HG03097 (cell line): Measurements from ENCODE around the gene REST.

Source experiments
- ATAC-seq: cut with Tn5 transposase; IDR thresholded peaks from one replicate; pipeline ENCODE4 v1.9.1; 2021; ENCODE audit not compliant: unreplicated experiment, low FRiP score

Gene REST

GRCh38 chr4:56973336-56973735 lies 65.6 kb downstream of the REST start:
- no peak for ATAC-seq

GRCh38 chr4:56976283-56976836 lies 68.7 kb downstream of the REST start:
- ATAC-seq, result no peak

GRCh38 chr4:56976837-56977320 lies 69.2 kb downstream of the REST start:
- ATAC-seq, result peak; percentile 25

GRCh38 chr4:56977321-56978012 lies 69.8 kb downstream of the REST start, which contains the start of gene NOA1:
Gene NOA1, minus strand, starts transcription at chr4:56977606. Its CDS starts 21 bp downstream, at chr4:56977585.
- peak; percentile 84 for ATAC-seq

DNA sequence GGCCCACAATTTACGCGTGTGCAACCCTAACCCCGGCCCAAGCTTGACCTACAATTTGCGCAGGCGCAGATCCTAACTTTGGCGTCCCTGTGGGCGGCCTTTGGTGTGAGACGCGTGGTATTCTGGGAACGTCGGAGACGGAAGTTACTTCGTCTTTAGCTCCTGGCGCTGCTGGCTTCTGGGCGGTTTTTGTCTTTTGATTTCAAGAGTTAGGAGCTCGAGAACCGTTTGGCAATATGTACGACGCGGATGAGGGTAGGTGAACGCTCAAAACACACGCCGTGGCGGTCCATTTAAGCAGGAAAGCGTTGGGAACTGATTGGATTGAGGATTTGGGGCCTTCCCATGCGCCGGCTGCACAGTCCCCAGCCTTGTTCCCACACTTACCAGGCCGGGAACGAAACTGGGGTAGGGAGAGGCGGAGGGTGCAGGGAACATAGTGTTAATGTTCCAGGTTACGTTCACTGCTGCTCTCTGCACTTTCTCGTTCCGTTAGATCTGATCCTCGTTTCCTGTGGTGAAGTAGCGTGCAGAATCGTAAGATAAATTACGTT lies 71.1 kb downstream of the REST start, which contains the start of gene POLR2B:
Gene POLR2B (plus strand): TSS at position 147 of the 554 bp plus-strand sequence. CDS start 90 bp downstream, at position 237.
- peak; percentile 46 for ATAC-seq

GRCh38 chr4:56979421-56980072 lies 71.8 kb downstream of the REST start:
- no peak for ATAC-seq

DNA sequence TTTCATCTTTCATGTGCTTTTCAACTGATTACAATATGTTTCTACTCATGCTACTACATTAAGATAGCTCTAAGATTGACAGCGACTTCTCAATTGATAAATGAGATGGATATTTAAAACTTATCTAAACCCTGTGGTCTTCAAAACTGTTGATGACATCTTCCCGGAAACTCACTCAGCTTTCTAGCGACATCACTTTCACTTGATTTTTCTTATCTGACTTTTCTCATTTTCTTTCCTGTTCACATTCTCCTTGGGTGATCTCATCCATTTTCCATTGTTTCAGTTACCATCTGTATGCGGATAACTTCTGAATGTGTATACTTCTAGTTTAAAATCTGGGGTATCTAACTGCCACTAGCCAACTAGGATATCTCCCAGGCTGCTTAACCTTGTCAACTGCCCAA lies 74.1 kb downstream of the REST start:
- no peak for ATAC-seq

DNA sequence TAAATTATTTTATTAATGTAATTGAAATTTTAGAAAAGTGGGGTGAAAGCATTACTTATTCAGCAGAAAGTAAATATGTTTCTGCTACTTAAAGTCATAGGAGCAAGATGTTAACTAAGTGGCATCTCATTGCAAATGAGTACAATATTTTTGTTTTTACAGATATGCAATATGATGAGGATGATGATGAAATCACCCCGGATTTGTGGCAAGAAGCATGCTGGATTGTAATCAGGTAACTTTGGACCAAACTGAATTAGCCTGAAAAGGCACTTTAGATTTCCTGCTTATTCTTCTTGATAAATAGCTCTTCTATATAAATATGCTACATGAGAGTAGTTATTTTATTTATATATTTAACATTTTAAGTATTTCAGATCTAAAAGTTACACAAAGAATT lies 78.5 kb downstream of the REST start:
- ATAC-seq, result no peak

- ATAC-seq, result no peak
These were observed 79.3 kb downstream of the REST start for GRCh38 chr4:56986952-56987351.

GRCh38 chr4:56990109-56990905 lies 82.6 kb downstream of the REST start:
- ATAC-seq, result no peak

GRCh38 chr4:56995525-56995924 lies 87.8 kb downstream of the REST start:
- no peak for ATAC-seq

- ATAC-seq, result no peak
These were observed 92.1 kb downstream of the REST start for GRCh38 chr4:56999751-57000150.

DNA sequence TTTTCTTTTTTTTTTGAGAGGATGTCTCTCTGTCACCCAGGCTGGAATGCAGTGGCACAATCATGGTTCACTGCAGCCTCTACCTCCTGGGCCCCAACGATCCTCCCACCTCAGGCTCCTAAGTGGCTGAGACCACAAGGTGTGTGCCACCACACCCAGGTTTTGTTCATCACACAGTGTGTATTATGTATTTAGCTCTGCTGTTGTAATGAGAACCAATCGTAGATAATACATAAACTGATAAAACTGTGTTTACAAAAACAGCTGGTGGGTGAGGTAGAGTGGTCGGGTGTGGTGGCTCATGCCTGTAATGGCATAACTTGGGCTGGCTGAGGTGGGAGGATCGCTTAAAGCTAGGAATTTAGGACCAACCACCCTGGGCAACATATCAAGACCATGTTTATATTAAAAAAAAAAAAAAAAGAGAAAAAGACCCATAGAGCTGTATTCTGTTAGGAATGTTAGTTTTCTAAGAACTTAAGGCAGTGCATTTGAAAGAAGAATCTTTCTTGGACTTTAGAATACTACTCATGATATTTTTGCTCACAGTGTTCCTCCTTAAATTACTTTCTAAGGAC lies 105.9 kb downstream of the REST start:
- no peak for ATAC-seq
